Hematopoietic multipotent progenitor cell treated with erythropoietin and hydrocortisone succinate and interleukin-3 and kit ligand, for 8 days (in vitro differentiated cells): ENCODE results near the gene SLC4A1.
A peak's percentile ranks its signal among the peaks of the same experiment; 100 is the strongest.

Experiments
- DNase-seq: peaks from one replicate; pipeline ENCODE4 v3.0.0-alpha.2; 2015

Gene SLC4A1

DNA sequence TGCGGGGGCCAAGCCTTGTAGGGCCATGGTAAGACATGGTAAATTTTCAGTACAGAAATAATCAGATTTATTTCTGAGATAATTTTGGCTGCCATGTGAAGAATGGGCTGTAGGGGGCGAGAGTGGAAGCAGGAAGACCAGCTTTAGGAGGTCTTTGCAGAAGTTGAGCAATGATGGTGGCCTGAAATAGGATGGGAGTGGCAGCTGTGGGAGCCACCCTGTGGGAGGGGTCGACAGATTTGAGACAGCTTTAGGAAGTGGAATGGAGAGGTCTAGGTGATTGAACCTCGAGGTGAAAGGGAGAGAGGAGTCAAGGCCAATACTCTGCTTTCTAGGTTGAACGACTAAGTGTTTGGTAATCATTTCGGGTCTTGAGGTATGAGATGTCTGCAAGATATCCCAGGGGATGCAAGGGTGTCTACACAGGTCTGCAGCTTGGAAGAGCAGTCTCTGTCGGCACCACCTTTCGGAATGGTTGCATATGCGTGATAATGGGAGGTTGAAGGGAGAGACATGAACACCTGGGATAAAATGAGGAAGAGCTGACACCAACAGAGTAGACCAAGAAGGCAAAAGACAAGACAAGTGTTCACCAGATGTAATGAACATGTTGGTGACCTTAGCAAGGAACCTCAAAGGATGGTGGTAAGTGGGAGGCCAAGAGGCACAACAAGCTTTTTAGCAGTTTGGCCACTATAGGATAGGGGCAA lies 64.0 kb downstream of the SLC4A1 start:
- DNase-seq: peak; percentile 77

DNA sequence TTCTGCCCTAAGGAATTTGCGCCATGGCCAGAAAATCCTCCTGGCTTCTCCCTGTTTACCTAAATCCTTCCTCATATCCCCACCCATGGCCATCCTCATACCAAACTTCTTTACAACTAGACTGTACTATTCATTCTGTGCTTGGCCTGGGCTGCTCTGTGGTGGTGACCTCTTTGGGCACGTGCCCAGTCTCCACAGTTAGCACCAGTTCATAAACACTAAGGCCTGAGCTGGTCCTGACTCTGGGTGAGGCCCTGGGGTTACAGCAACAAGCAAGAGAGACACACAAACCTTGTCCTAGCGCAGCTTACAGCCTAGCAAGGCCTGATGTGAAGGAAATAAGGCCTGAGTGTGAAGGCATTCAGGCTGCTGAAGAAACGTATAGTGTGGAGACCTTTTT lies 65.2 kb downstream of the SLC4A1 start:
- no peak for DNase-seq

DNA sequence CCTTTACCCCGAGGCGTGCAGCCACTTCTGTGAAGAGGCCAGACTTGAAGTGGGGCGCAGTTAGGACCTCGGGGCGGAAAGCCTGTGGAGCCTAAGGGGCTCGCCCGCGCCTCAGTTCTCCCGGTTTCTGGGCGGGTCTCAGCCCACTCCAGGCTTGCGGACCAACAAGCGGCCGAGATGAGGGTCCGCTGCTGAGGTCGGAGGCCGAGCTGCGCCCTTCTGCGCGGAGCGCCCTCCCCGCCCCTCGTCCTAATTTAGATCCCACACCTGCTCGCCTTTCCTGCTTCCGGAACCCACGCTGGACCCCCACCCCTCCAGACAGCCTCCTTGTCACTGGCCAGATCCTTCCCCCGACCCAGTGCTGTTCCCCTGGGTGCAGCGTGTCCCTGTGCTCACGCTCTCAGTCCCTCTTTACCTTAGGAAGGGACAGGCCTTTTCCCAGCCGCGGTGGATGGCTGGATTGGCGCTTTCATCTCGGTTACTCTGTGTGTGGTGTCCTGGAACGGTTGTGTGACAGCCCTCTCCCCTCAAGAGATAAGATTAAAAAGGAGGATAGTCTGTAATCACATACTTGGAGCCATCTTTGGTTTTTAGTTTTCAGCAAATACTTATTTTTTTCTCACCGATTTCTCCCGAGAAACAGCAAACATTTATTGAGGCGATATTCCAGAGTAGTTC lies 67.3 kb downstream of the SLC4A1 start:
- peak; percentile 31 for DNase-seq

DNA sequence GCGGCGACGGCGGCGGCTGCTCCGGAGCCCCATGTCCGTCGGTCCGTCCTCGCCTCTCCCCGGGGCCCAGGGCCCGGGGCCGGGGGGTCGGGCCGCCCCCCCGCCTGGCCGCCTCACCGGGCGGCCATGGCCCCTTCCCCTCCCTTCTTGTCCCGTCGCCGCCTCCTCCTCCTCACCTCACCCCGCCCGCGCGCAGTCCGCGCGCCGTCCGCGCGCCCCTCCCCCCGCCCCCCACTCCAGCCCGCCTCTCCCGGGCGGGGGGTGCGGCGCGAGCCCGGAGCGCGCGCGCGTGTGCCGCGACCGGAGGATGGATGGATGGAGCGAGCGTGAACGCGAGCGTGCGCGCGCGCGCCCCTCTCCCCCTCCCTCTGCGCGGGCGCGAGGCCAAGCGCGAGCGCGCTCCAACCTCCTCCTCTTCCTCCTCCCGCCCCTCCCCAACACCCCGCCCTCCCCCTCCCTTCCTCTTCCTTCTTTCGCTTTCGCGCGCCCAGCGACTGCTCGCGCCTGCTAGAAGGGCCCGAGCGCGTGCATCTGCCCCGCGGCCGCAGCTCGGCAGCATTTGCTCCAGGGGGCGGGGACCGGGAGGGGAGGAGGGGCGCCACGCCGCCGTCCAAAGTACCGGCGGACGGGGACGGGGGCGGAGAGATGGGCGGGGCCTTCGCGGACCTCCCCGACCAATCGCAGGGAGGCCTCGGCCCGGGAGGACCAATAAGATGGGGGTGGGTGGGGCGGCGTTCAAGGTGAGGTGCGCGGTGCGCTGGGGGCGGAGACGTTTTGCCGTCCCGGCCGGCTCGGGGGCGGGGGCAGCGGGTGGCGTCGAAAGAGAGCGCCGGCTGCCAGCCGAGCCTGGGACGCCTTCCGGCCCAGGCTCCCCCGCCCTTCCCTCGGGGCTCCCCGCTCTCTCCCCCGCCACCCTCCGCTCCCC lies 68.1 kb downstream of the SLC4A1 start, which contains the start of gene ATXN7L3:
Gene ATXN7L3 (minus strand): TSS at position 332 of the 925 bp plus-strand sequence. CDS start 1,814 bp downstream, outside the sequence.
- peak; percentile 95 for DNase-seq

- DNase-seq: peak; percentile 41
Observed at GRCh38 chr17:44198721-44199552, 69.0 kb downstream of the SLC4A1 start.
